Caco-2 (cell line): ENCODE data around the gene GRXCR2. TPM values are rescaled to one million over a fixed set of nuclear protein-coding genes. Genes with fewer than 3 reads are reported as not detected.

ENCODE experiments used
- BruUV-seq: library from RNA; stranded (reverse); fragments of 400-500 nt; replicated peaks from 2 replicates; lab custom pipeline; 2021; lab: Mats Ljungman, UMichigan
- CTCF ChIA-PET: fragments of 300-600 bp; sonication (Branson Sonifier 250); formaldehyde crosslinking; loops from one replicate; lab custom pipeline; 2022; ENCODE audit warnings: antibody characterized with exemption; lab: Charles Lee
- POLR2A ChIA-PET: fragments of 300-600 bp; sonication (Branson Sonifier 250); formaldehyde crosslinking; loops from one replicate; lab custom pipeline; 2022; ENCODE audit warnings: antibody characterized with exemption; lab: Charles Lee
- DNase-seq, 2 experiments: peaks; one replicate each; pipeline versions ENCODE4 v3.0.0 to v3.0.0-alpha.2; 2020 to 2022
- H3K27me3 ChIP-seq: replicated peaks from 2 replicates; pipeline ENCODE4 v1.6.0; 2011; ENCODE audit warnings: low read length; ENCODE audit not compliant: control insufficient read depth, insufficient read depth
- H3K36me3 ChIP-seq: 2 replicates; pipeline ENCODE4 v1.5.1; 2011; ENCODE audit warnings: low read length; ENCODE audit not compliant: control insufficient read depth, insufficient read depth
- H3K4me1 ChIP-seq: fragments of 250-450 bp; sonication (Bioruptor Pico); 2 replicates; pipeline ENCODE4 v1.5.1; 2020; ENCODE audit warnings: mild to moderate bottlenecking
- H3K4me3 ChIP-seq: 2 replicates; pipeline ENCODE4 v1.5.1; 2011; ENCODE audit warnings: low read depth, mild to moderate bottlenecking, control low read depth, low read length
- H3K9me3 ChIP-seq: fragments of 250-450 bp; sonication (Bioruptor Pico); 2 replicates; pipeline ENCODE4 v1.5.1; 2020; ENCODE audit warnings: mild to moderate bottlenecking, moderate library complexity
- H3K27ac Mint-ChIP-seq: one replicate; pipeline ENCODE4 v1.8.0; 2022; ENCODE audit warnings: mixed read lengths; ENCODE audit not compliant: unreplicated experiment
- H3K27me3 Mint-ChIP-seq: one replicate; pipeline ENCODE4 v1.8.0; 2022; ENCODE audit warnings: mixed read lengths; ENCODE audit not compliant: insufficient read depth, unreplicated experiment
- H3K36me3 Mint-ChIP-seq: one replicate; pipeline ENCODE4 v1.8.0; 2022; ENCODE audit warnings: mild to moderate bottlenecking, mixed read lengths; ENCODE audit not compliant: insufficient read depth, unreplicated experiment
- H3K4me1 Mint-ChIP-seq: one replicate; pipeline ENCODE4 v1.8.0; 2022; ENCODE audit warnings: low read depth, mixed read lengths; ENCODE audit not compliant: unreplicated experiment
- H3K4me3 Mint-ChIP-seq: one replicate; pipeline ENCODE4 v1.8.0; 2022; ENCODE audit warnings: mild to moderate bottlenecking, moderate library complexity, mixed read lengths; ENCODE audit not compliant: unreplicated experiment
- H3K9me3 Mint-ChIP-seq: one replicate; pipeline ENCODE4 v1.8.0; 2022; ENCODE audit warnings: mixed read lengths; ENCODE audit not compliant: unreplicated experiment
- intact Hi-C: fragments of 100-400 bp; cut with micrococcal nuclease; formaldehyde crosslinking; loops from one replicate; pipeline ENCODE4 v1.10.0; 2022; ENCODE audit not compliant: unreplicated experiment
- total RNA-seq: library from RNA; stranded (reverse); gene quantifications from 2 replicates; pipeline ENCODE4 v1.2.3, GENCODE V29; 2022
- TF ChIP-seq, protein P1 (sequence below), 2 experiments: fragments of 200-600 bp in 1 of 2; IDR thresholded peaks; 1 replicate in 1 of 2; 2 replicates in 1 of 2; pipeline versions ENCODE4 v1.5.1 to v1.8.0; 2011 to 2022; ENCODE audit warnings: antibody characterized with exemption in 1 of 2, control low read depth in 1 of 2, inconsistent platforms in 1 of 2, low read depth in 1 of 2, low read length in 1 of 2, mild to moderate bottlenecking in 1 of 2, moderate library complexity in 1 of 2; ENCODE audit not compliant: insufficient read depth in 1 of 2, severe bottlenecking in 1 of 2, unreplicated experiment in 1 of 2

GRXCR2 gene
- total RNA-seq, 1 experiment from 2014 or later = not detected

DNA sequence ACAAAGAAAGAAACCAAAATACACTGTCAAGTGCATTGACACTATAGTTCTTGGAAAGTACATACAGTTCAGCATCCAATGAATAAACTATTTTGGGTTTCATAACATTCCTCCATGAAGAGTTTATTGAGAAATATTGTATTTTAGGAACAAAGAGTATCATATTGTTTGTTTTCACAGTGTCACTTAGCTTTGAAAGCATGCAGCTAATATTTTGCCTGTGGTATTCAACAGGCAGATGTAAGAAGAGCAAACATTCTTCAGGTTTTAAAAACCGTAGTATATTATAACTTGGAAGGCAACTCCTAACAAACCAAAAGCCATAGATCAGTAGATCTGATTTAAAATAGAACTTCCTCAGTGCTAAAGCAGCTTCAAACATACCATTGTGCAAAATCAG is 42.2 kb downstream of the GRXCR2 start:
- intact Hi-C loops = loop anchor here (5.0 kb wide), 1 partner anchor 197 kb away; no protein-coding TSS in a partner anchor
- no peaks in the 10 kb centered on the region for H3K27me3 Mint-ChIP-seq
- no peak overlapping the region for H3K4me3 ChIP-seq
- TF ChIP-seq, protein P1, sequence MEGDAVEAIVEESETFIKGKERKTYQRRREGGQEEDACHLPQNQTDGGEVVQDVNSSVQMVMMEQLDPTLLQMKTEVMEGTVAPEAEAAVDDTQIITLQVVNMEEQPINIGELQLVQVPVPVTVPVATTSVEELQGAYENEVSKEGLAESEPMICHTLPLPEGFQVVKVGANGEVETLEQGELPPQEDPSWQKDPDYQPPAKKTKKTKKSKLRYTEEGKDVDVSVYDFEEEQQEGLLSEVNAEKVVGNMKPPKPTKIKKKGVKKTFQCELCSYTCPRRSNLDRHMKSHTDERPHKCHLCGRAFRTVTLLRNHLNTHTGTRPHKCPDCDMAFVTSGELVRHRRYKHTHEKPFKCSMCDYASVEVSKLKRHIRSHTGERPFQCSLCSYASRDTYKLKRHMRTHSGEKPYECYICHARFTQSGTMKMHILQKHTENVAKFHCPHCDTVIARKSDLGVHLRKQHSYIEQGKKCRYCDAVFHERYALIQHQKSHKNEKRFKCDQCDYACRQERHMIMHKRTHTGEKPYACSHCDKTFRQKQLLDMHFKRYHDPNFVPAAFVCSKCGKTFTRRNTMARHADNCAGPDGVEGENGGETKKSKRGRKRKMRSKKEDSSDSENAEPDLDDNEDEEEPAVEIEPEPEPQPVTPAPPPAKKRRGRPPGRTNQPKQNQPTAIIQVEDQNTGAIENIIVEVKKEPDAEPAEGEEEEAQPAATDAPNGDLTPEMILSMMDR (IDR thresholded peaks at IDR 0.05; ENCODE audit: insufficient read depth in 1 of 2, low read depth in 1 of 2, low read length in 1 of 2, severe bottlenecking in 1 of 2, unreplicated experiment in 1 of 2) = no peak
- H3K4me1 Mint-ChIP-seq = peaks cover 27% of the 10 kb centered on the region
- CTCF ChIA-PET = interaction anchor here (0.5 to 0.8 kb wide), 3 partner anchors 35 to 130 kb away, joined by 3 to 7 read pairs (median 5); no protein-coding TSS in a partner anchor
- H3K27me3 ChIP-seq = no peaks in the 10 kb centered on the region
- DNase-seq = no peak
- no peaks in the 10 kb centered on the region for H3K36me3 Mint-ChIP-seq
- no TSS peak for BruUV-seq
- POLR2A ChIA-PET = no interaction called here
- H3K9me3 Mint-ChIP-seq = no peaks in the 10 kb centered on the region
- no peaks in the 10 kb centered on the region for H3K9me3 ChIP-seq
- H3K4me1 ChIP-seq = peaks cover 12% of the 10 kb centered on the region
- H3K4me3 Mint-ChIP-seq = no peak overlapping the region
- no peak overlapping the region for H3K27ac Mint-ChIP-seq
- no peaks in the 10 kb centered on the region for H3K36me3 ChIP-seq

- intact Hi-C loops = loop anchor here (5.0 to 10.0 kb wide), 2 partner anchors 197 to 1625 kb away; no protein-coding TSS in a partner anchor
- Histone ChIP-seq H3K9me3 (no peaks in the 10 kb centered on the region), H3K4me3 (no peak overlapping the region), H3K36me3 (no peaks in the 10 kb centered on the region), H3K27me3 (no peaks in the 10 kb centered on the region), H3K4me1 (peaks cover 12% of the 10 kb centered on the region)
- TF ChIP-seq, protein P1 (IDR thresholded peaks at IDR 0.05; ENCODE audit: insufficient read depth in 1 of 2, low read depth in 1 of 2, low read length in 1 of 2, severe bottlenecking in 1 of 2, unreplicated experiment in 1 of 2) = no peak
- Mint-ChIP-seq H3K27me3 (no peaks in the 10 kb centered on the region), H3K9me3 (no peaks in the 10 kb centered on the region), H3K27ac (no peak overlapping the region), H3K36me3 (no peaks in the 10 kb centered on the region), H3K4me1 (peaks cover 27% of the 10 kb centered on the region), H3K4me3 (no peak overlapping the region)
- no peak for DNase-seq
- ChIA-PET CTCF (interaction anchor here (0.5 to 0.8 kb wide), 2 partner anchors 9 to 58 kb away, joined by 3 to 4 read pairs; no protein-coding TSS in a partner anchor), POLR2A (no interaction called here)
- no TSS peak for BruUV-seq
Measured at GRCh38 chr5:145829708-145830361, 43.0 kb downstream of the GRXCR2 start.

- TF ChIP-seq, protein P1 (IDR thresholded peaks at IDR 0.05; ENCODE audit: insufficient read depth in 1 of 2, low read depth in 1 of 2, low read length in 1 of 2, severe bottlenecking in 1 of 2, unreplicated experiment in 1 of 2) = no peak
- ChIA-PET POLR2A (no interaction called here), CTCF (no interaction called here)
- Mint-ChIP-seq H3K9me3 (no peaks in the 10 kb centered on the region), H3K4me3 (no peak overlapping the region), H3K27ac (no peak overlapping the region), H3K4me1 (peaks cover 18% of the 10 kb centered on the region), H3K27me3 (no peaks in the 10 kb centered on the region), H3K36me3 (no peaks in the 10 kb centered on the region)
- no peaks in the 10 kb centered on the region for H3K4me1 ChIP-seq
- intact Hi-C loops = loop anchor here (10.0 kb wide), 1 partner anchor 1622 kb away; no protein-coding TSS in a partner anchor
- no TSS peak for BruUV-seq
- no peak for DNase-seq
- H3K4me3 ChIP-seq = no peak overlapping the region
- no peaks in the 10 kb centered on the region for H3K36me3 ChIP-seq
- H3K9me3 ChIP-seq = no peaks in the 10 kb centered on the region
- H3K27me3 ChIP-seq = no peaks in the 10 kb centered on the region
Measured at GRCh38 chr5:145826895-145827674, 45.7 kb downstream of the GRXCR2 start.
